GM18907 (cell line): Measurements from ENCODE around the gene KRTAP4-9.
"Not testable (repeated sequence)": the region's sequence is repeated elsewhere in the genome, so short reads cannot be mapped to it uniquely, and the experiment has no call there.

Experiments
- ATAC-seq: cut with Tn5 transposase; IDR thresholded peaks from one replicate; pipeline ENCODE4 v1.9.1; 2021; ENCODE audit warnings: mild to moderate bottlenecking, moderate library complexity; ENCODE audit not compliant: unreplicated experiment

KRTAP4-9 gene

GRCh38 chr17:41096055-41096454 is 9.1 kb upstream of the KRTAP4-9 start:
- no peak for ATAC-seq

DNA sequence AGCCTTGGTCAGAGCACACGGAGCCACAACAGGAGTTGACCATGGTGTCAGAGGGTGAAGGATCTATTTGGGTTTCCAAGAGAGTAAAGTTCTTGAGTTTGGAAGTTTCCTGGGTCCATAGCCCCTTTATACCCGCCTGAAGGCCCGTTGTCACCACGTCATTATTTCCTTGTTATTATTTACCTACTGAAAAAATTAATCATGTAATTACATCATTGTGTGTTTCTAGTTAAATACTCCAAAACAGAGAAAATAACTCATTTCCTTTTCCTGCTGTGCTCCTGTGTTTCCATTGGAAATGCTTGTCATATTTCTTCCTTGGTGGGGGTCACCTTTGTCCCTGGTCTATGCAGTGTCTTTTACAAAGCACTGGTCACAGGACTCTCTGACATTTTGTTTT is 7.1 kb upstream of the KRTAP4-9 start, which contains the start of gene KRTAP4-8:
KRTAP4-8 (minus strand) TSS at position 101 of the 400 bp plus-strand sequence; CDS start at position 43, 58 bp downstream.
- no peak for ATAC-seq

GRCh38 chr17:41098481-41098880 is 6.7 kb upstream of the KRTAP4-9 start:
- ATAC-seq, result no peak

- not testable (repeated sequence) for ATAC-seq
Observed at GRCh38 chr17:41099682-41100480, 5.3 kb upstream of the KRTAP4-9 start.

DNA sequence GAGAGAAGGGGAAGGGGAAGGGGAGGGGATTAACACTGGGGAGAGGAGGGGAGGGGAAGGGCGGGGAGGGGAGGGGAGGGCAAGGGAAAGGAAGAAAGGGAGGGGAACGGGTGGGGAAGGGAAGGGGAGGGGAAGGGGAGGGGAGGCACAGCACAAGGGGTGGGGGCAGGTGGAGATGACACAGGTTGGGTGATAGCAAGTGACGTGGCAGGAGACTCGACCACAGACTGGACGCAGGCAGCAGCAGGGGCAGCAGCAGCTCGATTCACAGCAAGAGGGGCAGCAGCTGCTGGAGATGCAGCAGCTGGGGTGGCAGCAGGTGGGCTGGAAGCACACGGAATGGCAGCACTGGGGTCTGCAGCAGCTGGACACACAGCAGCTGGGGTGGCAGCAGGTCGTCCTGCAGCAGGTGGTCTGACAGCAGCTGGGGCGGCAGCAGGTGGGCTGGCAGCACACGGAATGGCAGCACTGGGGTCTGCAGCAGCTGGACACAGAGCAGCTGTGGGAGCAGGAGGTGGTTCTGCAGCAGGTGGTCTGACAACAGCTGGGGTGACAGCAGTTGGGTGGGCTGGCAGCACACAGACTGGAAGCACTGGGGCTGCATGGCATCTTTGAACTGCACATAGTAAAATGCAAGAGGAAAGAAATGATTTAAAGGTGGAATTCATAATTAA is 3.5 kb upstream of the KRTAP4-9 start, which contains the start of gene KRTAP4-16:
KRTAP4-16 (minus strand) TSS at position 624 of the 674 bp plus-strand sequence; CDS start at position 624, 0 bp downstream.
- no peak for ATAC-seq

- ATAC-seq, result no peak
Observed at GRCh38 chr17:41103896-41104295, 1.3 kb upstream of the KRTAP4-9 start.

DNA sequence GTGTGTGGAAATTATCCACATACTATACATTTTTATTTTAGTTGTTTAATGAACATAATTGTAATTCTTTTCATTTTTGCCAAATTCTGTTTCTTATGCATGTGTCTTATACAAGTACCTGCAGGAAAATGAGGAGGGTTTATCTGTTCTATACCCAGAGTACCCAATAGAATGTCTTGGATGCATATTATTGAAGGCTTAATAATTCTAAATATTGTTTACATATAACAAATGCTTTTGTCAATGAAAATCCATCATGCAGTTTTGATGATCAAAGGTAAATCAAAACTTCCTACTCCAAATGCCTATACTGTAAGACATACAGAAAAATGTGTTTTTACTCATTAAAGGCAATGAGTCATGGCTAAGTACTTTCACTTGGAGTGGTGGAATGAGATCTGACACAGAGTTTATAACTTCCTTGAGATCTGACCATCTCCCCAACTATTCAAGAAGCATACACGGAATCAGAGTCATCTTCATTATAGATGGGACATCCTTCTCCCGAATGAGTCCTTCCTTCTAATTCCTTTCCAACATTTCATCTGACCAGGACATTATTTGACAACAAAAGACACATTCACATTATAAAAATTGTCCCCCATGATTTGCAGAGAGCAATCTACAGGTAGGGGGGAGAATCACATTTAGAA is 677 bp upstream of the KRTAP4-9 start:
- not testable (repeated sequence) for ATAC-seq

- ATAC-seq, result no peak
Observed at GRCh38 chr17:41107941-41108450, 2.8 kb downstream of the KRTAP4-9 start.

DNA sequence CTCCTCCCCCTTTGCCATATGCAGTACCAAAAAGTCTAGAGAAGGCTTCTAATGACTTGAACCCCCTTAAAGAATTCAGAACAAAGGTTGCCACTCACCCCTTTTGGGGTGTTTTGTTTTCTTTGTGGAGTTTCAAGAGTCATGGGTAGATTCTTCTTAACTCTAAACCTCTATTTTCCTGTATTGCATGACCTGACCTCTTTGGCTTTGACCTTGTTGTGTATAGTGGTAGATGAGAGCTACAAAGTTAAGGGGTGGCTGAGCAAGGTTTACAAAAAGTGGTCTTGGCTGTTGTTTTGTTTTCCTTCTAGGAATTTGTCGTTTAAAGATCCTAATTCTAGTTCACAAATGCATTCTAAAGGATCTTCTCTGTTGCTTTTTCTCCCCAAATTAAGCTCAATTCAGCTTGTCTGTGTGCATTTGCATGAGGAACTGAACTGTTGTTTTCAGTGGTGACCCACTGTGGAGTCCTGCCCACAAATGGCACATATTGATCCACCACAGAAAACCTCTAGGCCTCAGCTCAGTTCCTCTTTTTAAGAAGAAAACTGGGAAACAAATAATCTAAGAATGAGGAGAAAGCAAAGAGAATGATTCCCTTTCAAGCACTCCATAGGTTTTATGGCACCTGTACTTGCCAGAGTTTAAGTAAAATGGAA is 3.7 kb downstream of the KRTAP4-9 start:
- not testable (repeated sequence) for ATAC-seq

GRCh38 chr17:41111151-41111885 is 6.1 kb downstream of the KRTAP4-9 start:
- no peak for ATAC-seq

- ATAC-seq, result no peak
Observed at GRCh38 chr17:41116297-41116696, 11.1 kb downstream of the KRTAP4-9 start.

- ATAC-seq, result not testable (repeated sequence)
Observed at GRCh38 chr17:41117846-41118386, 12.7 kb downstream of the KRTAP4-9 start, which contains the start of gene KRTAP4-11. TSS of gene KRTAP4-11 (minus strand) at chr17:41118373. CDS start at chr17:41118315, 58 bp downstream.

- ATAC-seq, result no peak
Observed at GRCh38 chr17:41118721-41119120, 13.5 kb downstream of the KRTAP4-9 start.

DNA sequence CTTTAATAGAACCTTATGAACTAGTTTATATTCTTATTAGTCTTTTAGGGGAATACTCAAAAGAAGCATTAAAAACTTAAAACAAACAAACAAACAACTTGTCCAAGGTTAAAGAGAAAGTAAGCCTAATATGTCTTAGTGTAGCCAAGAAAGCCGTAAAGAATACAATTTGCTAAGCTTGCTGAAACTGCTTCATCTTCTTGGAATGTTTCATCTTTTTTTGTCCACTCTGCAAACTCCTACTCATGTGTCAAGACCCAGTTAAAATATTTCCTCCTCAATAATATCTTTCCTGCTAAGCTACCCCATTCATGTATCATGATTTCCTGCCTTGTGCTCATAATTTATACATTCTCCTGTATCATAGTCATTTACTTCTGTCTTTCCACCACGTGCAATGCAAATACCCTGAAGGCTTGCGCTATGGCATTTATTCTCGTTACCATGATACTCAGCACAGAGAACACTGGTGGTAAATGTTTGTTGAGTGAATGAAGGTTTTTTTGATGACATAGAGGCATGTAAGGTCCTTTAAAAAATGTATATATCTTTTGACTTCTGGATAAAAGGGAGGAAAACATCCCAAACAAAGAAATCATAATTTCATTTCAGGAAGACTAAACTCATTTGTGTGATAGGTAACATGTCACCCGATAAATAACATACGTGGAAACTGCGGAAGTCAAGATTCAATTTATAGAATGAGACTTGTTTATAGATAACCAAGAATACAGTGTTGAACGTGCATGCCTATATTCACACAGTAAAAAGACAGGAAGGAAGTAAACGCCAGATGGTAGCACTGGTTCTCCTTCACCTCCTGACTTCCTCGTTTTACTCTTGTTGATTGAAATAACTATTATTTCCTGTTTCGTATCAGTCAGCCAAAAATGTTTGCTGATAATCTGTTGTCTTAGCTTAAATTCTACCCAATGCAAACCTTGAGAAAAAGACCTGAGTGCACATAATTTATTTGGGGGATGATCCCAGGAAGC is 14.8 kb downstream of the KRTAP4-9 start:
- ATAC-seq, result not testable (repeated sequence)

GRCh38 chr17:41121742-41122141 is 16.6 kb downstream of the KRTAP4-9 start:
- no peak for ATAC-seq

DNA sequence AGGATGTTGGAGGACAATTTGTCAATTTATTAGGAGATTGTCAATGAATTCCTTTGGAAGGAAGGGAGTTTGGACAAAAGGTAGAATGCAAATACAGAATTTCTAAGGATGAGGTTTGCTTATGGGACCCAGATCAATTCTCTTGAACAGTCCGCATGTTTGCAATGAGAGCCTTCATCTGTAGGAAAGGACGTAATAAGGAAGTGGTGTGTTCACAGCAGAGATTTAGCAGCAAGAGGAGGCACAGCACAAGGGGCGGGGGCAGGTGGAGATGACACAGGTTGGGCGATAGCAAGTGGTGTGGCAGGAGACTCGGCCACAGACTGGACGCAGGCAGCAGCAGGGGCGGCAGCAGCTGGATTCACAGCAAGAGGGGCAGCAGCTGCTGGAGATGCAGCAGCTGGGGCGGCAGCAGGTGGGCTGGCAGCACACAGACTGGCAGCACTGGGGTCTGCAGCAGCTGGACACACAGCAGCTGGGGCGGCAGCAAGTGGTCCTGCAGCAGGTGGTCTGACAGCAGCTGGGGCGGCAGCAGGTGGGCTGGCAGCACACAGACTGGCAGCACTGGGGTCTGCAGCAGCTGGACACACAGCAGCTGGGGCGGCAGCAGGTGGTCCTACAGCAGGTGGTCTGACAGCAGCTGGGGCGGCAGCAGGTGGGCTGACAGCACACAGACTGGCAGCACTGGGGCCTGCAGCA is 18.3 kb downstream of the KRTAP4-9 start:
- not testable (repeated sequence) for ATAC-seq

- not testable (repeated sequence) for ATAC-seq
Observed at GRCh38 chr17:41123991-41124371, 18.8 kb downstream of the KRTAP4-9 start, which contains the start of gene KRTAP4-12. TSS of gene KRTAP4-12 (minus strand) at chr17:41124182. CDS start at chr17:41124122, 60 bp downstream.

- ATAC-seq, result no peak
Observed at GRCh38 chr17:41125064-41125463, 19.9 kb downstream of the KRTAP4-9 start.
